GM18870 (cell line): Measurements from ENCODE around the gene HOXA9.

Experiments
- ATAC-seq: cut with Tn5 transposase; IDR thresholded peaks from one replicate; pipeline ENCODE4 v1.9.1; 2021; ENCODE audit warnings: moderate library complexity; ENCODE audit not compliant: unreplicated experiment

Gene HOXA9

GRCh38 chr7:27166531-27167505 is 1.5 kb upstream of the HOXA9 start:
- no peak for ATAC-seq

GRCh38 chr7:27165996-27166530 is 726 bp upstream of the HOXA9 start:
- ATAC-seq = no peak

GRCh38 chr7:27164367-27165088 is 809 bp downstream of the HOXA9 start:
- no peak for ATAC-seq

DNA sequence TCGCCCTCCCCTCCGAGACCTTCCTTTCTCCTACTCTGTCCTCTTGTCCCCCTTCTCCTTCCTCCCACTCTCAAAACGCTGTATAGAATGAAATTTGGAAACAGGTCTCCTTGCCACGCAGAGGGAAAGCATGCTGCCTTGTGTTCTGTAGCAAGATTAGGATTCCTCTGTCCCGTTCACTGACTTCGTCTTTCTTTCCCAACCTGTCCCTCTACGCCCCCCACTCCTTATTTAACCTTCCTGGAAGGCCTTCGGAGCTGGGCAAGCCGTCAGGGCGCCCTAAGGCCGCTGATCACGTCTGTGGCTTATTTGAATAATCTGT is 1.3 kb downstream of the HOXA9 start:
- ATAC-seq = no peak

DNA sequence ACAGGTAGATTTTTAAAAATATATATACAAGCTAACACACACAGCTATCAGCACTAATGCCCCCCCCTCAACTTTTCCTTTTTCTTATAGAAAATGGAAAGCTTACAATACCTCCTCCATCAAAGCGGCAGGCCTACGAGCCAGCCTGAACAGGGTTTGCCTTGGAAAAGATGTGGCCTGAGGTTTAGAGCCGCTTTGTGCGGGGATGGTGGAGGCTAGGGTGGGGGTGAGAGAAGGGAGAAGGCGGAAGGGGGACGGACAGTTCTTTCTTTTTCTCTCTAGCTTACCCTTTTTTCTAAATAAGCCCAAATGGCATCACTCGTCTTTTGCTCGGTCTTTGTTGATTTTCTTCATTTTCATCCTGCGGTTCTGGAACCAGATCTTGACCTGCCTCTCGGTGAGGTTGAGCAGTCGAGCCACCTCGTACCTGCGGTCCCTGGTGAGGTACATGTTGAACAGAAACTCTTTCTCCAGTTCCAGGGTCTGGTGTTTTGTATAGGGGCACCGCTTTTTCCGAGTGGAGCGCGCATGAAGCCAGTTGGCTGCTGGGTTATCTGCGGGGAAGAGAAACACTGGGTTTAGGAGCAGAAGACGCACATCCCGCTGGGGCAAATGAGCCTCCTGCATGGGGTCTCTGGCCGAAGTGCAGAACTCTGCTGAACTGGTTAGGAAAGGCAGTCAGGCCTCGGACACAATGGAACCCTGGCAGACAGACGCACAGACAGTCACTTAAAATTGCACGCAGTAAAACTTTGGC is 1.9 kb downstream of the HOXA9 start:
- ATAC-seq = no peak

DNA sequence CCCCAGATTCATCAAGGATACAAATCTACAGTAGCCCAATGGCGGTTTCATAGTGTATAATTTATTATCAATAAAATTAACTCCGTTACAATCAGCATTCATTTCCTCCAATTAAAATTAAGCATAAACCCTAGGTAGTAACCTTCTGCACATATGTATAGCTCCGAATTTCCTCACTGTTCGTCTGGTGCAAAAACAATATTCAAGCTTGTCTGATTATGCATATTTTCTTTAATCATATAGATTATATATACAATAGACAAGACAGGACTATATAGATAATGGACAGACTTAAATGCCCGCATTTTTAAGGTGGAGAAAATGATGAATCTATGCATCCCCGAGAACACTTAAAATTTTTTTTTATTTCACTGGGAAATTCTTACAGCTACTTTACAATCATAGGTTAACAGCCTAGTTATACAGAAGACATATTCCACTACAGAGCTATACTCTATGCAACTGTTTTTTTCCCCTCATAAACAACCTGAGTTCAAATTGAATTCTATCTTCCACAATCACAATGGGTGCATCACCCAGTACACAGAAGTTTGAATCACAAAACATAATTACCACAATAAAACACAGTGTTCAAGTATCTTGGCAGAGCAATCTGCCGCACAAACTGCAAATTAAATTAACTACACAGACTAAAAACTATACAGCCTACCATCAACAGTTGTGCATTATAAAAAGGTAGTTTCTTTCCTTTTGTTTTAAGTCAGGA is 2.6 kb downstream of the HOXA9 start:
- ATAC-seq = no peak

DNA sequence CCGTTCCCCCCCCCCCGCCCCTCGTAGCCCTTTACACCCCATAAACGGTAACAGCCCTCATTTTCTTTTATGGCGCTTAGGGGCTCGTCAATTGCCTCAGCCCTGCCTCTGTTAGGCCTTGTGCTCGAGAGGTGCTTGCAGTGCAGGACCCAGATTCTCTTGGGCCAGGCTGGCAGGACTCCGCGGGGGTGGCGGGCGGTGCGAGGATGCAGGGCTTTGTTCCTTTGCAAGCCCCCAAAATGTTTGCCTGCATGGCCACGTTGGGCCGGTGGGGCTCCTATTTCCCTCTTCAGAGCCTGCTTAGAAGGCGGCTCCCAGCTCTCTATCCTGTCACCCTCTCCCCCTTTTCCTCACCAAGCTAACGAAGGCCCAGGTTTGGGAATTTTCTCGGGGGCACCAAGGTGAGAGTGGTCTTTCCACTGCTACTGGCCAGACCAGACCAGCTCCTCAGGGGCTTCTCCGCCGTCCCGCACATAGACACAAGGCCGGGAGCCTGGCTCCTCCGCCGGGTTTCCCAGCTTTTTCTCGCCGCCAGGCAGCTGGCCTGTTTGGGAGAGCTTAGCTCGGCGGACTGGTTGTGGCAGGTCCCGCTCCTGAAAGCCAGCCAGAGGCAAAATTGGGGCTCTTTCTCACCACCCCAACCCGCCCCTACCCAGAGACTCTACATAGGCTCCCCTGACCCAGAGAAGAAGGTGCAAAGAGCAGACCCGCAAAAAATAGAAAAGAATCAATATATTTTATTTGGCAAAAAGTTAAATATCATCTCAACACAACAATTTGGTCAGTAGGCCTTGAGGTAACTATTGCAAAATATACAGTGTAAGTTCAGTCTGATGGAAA is 3.4 kb downstream of the HOXA9 start:
- no peak for ATAC-seq

- no peak for ATAC-seq
Observed at GRCh38 chr7:27161214-27161720, 4.1 kb downstream of the HOXA9 start.

- peak; percentile 55 for ATAC-seq
Observed at GRCh38 chr7:27160546-27161213, 4.7 kb downstream of the HOXA9 start.

DNA sequence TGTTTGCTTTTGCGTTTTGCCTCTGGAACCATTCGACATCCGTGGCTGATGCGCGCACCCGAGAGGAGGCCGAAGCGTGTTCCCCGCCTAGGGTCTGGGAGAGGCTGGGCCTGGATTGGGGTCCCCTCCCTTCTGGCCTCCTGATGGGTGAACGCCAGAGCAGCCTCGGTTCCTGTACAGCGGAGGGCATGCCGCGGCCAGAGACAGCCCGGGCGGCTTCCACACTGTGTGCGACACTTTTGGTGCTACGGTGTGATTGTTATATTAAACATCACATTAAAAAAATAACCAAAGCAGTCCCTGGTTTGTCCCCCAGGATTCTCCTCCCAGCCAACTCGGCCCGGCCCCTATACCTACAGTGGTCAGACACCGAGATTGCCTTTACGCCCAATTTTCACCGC is 5.2 kb downstream of the HOXA9 start:
- no peak for ATAC-seq

- ATAC-seq = no peak
Observed at GRCh38 chr7:27159266-27160144, 5.8 kb downstream of the HOXA9 start.

DNA sequence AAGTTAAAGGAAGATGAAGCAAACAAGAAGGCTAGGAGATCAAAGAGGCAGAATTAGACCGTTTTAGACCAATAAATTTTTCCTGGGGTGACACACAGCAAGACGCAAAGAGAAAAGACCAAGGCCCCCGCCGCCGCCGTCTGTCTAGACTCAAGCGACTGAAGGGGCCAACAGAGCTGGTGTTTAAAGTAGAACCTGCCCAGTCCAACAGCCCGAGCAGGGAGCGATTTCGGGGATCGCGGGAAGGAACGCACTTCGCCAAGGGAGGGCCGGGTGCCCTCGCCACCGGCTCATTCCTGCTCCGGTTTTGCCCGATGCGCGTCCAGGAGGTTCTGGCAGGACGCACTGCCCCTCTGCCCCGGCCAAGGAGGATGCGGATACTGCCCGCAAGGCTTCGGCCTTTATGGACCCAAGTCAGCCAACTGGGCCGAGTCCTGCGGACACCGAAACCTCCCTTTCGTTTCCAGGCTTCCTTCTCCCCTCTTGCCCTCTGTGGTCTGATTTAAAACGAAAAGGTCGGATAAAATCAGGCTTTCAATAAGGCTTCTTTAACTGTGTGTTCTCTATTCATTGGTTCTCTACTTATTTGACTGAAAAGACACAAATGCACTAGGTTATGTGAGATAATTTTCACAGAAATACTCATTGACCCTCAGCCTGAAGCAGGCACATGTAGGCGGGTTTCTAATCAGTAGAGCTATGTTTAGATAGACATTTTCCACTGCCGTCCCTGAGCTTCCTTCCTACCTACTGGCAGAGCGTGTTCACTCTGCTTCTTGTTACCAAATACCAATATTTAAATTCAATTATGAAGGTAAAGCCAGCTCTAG is 6.7 kb downstream of the HOXA9 start:
- no peak for ATAC-seq

DNA sequence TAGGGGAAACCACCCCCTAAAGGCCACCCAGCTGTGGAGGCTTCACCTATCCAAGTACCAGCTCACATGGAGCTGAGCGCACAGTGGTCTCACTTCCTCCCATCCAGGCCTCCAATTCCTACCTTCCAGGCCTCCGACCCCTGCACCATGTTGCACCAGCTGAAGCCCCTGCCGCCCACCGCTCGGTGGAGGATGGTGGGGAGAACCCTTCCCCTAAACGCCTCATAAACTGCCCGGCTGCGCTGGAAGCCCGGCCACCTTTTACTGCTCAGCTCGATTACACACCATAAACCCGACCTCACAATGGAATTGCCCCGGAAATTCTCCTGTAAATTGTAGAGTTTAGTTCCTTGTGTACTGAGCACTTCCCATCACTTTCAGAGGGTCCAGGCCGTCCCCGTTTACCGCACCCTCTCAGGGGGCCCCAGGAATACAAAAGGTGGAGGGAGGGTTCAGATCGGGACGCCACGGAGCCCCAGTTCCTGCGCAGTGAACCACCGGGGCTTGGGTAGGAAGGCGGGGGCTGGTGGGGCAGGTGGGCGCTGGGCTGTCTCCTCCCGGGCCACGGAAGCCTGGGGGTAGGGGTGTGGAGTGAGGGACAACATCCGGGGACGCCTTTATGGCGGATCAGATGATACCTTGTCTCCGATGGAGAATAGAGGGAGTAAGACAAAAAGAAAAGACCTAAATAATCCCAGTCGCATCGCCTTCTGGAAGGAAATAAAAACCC is 7.5 kb downstream of the HOXA9 start:
- ATAC-seq = no peak

DNA sequence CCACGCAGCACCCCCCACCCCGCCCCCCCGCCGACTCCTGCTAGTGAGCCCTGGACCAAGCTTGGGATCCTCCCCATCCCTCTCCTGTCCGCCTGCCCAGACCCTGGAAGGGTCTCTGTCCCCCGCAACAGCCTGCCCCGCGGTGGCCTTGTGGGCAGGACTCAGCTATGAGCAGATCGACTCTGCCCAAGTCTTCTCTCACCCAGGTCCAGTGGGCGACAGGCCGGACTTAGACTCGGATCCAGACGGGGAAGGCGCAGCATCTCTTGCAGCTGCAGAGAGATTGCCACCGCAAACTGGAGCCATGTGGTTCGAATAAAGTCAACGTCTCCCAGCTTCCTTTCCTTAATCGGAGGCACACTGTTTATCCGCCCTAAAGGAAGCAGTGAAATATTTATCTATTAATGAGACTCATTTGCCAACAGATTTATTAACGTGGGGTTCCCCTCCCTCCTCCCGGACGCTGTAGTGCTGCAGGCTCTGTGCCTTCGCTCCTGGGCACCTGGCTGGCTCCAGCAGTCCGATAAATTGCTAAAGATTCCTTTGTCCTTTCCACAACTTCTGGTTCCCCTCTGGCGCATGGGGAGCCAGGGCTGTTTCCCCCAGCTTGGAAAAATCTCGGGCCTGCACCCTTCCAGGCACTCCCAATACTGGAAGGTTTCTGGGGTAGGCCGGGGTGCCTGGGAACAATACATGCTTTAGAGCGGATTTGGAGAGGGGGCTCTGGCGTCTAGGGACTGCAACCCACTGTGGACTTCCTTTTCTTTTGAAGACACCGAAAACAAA is 8.2 kb downstream of the HOXA9 start:
- no peak for ATAC-seq

- ATAC-seq = no peak
Observed at GRCh38 chr7:27156508-27156898, 8.8 kb downstream of the HOXA9 start, which contains the start of gene HOXA7. Gene HOXA7, minus strand, starts transcription at chr7:27156675. Its CDS starts 130 bp downstream, at chr7:27156545.
